Kasumi-1 (cell line): Measurements from ENCODE around the gene GSE1.

ENCODE experiments used
- DNase-seq, 2 experiments: peaks; one replicate each; lab custom pipeline; 2025; lab: John Stamatoyannopoulos, UW

GSE1 gene

GRCh38 chr16:85680352-85680944 lies 67.3 kb downstream of the GSE1 start:
- DNase-seq: no peak

DNA sequence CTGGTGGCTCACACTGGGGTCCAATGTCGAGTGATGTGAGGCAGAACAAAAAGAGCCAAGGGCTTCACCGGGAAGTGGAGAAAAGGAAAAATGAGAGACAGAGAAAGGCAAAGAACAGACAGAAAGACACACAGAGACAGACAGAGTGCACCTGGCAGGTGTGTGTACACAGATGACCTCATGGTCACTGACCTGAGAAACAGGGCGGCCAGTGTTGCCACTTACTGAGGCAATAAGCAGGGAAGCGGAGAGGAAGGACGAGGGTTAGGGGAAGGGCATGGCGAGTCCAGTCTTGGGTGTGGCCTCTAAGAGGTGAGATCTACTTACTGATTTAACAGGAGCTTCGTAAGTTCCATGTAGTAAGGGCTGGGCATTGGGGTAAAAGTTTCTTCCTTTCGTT lies 68.1 kb downstream of the GSE1 start:
- DNase-seq: no peak

DNA sequence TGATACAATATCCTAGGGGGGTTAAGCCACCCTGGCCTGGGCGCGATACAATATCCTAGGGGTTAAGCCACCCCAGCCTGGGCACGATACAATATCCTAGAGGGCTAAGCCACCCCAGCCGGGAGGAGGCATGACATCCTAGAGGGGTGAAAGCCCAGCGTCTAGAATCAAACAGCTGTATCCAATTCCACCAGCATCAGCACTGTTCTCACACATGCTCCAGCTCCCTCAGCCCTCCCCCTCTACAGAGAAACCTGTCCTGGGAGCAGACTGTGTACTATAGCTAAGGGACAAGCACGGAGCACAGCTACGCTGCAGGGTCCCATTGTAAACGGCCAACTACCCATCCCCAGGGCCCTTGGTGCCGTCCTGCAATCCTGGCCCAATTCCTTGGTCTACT lies 69.4 kb downstream of the GSE1 start:
- DNase-seq: no peak

GRCh38 chr16:85683363-85683762 lies 70.2 kb downstream of the GSE1 start:
- peak in 1 of 2 experiments; percentile 33 for DNase-seq

DNA sequence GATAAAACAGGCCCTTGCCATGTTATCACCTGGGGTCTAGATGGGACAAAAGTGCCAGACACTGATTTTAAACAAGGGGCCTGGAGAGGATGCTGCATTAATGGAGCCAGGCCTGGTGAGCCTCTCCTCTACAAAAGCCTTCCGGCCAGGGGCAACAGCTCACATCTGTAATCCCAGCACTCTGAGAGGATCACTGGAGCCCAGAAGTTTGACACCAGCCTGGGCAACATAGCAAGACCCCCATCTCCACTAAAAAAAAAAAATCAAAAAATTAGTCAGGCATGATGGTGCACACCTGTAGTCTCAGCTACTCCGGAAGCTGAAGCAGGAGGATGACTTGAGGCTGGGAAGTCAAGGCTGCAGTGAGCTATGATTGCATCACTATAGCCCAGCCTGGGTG lies 72.1 kb downstream of the GSE1 start:
- no peak for DNase-seq

DNA sequence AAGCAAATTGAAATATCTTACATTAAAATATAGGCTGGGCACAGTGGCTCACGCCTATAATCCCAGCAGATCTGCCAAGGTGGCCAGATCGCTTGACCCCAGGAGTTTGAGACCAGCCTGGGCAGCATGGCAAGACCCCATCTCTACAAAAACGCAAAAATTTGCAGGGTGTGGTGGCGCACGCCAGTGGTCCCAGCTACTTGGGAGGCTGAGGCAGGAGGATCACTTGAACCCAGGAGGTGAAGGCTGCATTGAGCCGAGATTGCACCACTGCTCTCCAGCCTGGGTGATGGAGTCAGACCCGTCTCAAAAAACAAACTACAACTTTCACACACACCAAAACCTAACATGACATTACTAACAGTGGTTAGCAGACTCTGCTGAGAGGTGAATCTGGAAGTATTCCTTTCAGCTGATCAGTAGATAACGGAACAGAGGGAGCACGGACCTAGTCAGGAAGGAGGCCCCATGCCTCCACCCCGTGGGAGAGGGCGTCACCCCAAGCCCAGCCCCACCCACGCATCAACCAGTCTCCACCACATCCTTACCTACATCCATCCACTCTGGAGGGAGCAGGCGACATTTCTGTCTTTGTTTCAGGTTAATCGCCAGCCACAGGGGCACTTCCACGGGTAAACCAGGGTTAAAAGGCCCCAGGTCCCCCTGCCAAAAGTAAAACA lies 73.9 kb downstream of the GSE1 start:
- DNase-seq: no peak

- no peak for DNase-seq
Measured at GRCh38 chr16:85687651-85688471, 74.7 kb downstream of the GSE1 start.

- peak; percentile 78 to 86 for DNase-seq
Measured at GRCh38 chr16:85688586-85689284, 75.6 kb downstream of the GSE1 start, which contains the start of gene GINS2. GINS2 (minus strand) TSS chr16:85688954; CDS start chr16:85688898, 56 bp downstream.

- DNase-seq: no peak
Measured at GRCh38 chr16:85689285-85689949, 76.3 kb downstream of the GSE1 start.

GRCh38 chr16:85689950-85690320 lies 76.8 kb downstream of the GSE1 start:
- no peak for DNase-seq

DNA sequence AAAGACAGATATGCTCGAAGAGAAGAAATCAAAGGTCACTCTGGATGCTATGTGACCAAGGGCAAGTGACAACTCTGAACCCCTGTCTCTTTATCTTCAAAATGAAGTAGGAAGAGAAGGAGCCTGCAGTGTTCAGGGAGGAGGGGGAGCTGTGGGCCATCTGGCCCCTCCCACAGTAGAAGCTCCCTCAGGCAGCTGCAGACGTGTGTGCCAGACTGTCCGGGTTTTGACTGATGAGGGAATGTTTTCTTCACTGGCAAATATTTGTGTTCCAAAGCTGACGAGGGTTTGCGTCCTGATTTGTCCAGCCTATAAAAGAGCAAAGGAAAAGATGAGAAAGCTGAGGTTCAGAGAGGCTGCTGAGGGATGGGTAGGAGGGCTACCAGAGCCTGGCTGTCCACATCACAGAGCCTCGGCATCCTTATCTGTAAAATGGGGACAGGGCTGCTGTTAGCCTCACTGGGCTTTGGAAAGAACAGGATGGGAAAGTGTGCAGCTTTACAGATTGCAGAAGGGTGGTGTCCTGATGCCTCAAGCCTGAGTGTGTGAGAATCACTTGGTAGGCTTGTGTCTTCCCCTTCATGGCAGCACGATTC lies 77.4 kb downstream of the GSE1 start:
- DNase-seq: no peak

GRCh38 chr16:85695196-85696128 lies 82.3 kb downstream of the GSE1 start:
- DNase-seq: no peak

DNA sequence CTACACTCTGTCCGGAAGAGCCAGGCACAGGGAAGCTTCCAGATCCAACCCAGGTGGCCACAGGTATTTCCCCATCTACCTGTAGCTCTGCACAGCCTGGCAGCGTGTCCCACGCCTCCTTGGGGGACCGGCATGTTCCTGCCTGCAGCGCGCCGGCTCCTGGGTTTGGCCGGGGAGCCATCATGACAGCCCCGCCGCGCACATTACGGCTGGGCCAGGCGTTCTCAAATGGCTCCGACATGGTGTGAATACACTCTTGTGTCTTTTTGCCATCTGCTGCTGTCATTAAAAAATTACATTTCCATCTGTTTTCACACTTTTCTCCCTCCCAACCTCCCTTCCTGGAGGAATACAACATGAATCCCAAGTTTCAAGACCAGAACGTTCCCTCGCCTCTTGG lies 83.7 kb downstream of the GSE1 start:
- DNase-seq: no peak

- DNase-seq: no peak
Measured at GRCh38 chr16:85697431-85697830, 84.3 kb downstream of the GSE1 start.

- no peak for DNase-seq
Measured at GRCh38 chr16:85698459-85698891, 85.4 kb downstream of the GSE1 start.

DNA sequence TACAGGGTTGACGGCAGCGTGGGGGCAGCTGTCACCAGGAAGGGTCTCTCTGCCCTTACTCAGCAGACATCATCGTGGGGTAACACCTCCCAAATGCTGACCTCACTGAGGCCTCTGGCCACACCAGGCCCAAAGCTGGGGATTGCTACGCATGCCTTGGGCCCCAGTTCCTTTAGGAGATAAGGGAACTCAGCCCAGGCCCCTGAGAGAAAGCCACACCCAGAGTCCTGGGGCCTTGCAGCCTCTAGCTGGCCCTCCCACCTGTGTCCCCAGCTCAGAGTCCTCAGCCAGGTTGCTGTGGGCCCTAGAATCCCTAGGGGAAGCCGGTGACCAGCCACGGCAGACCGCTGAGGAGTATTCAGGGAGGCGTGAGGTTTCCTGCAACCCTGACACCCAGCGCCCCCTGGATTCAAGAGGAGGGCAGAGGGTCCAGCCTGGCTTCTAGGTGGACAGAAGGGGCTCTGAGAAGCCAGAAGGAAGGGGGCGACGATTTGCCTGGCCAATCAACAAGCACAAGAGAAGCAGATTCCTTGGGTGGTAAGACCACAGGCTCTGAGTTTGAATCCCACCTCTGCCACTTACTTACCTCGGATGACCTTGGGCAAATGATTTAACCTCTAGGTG lies 85.9 kb downstream of the GSE1 start:
- DNase-seq: no peak

DNA sequence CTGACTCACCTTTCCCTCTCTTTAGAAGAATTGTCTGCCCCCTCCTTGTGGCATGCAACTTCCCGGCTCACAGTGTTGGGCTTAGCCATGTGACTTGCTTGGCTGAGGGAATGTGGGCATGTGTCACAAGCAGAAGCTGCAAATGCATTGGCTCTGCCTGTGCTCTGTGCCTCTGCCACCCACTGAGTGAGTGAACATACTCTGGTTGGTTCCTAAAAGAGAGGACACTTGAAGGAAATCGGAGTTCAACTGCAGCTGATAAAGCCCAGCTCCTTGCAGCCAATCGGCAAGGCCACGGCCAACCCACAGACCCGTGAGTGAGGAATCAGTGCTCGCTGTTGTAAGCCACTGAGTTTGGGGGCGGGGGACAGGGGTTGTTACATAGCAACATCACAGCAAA lies 86.5 kb downstream of the GSE1 start:
- no peak for DNase-seq

DNA sequence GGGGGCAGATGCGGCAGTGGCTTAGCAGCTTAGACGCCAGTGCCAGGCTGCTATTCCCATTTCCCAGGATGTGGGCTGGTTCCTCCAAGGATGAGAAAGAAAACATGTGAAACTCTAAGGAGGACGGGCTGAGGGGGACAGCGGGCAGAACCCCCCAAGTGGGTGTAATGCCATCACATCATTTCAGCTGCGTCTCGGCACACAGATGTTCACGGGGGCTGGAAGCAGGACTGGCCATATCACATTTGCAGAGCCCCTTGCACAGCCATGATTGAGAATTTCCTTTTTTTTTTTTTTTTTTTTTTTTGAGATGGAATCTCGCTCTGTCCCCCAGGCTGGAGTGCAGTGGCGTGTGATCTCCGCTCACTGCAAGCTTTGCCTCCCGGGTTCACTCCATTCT lies 90.9 kb downstream of the GSE1 start:
- no peak for DNase-seq

GRCh38 chr16:85704900-85705846 lies 92.1 kb downstream of the GSE1 start:
- DNase-seq: no peak
